Upper lobe of left lung (tissue), 4 donors: ENCODE data around the gene ELF1.

Source experiments
- CTCF ChIP-seq, 6 experiments: fragments of 450-650 bp in 4 of 6; fragments of 200-600 bp in 2 of 6; sonication (generic) in 2 of 6; IDR thresholded peaks; one replicate each; pipeline ENCODE4 v1.5.1; 2016 to 2019; ENCODE audit warnings: antibody characterized with exemption in 6 of 6
- EP300 ChIP-seq, 4 donors: sonication (generic); formaldehyde crosslinking; IDR thresholded peaks; one replicate each; pipeline ENCODE4 v1.5.1; 2017; ENCODE audit warnings: antibody characterized with exemption in 4 of 4, control low read depth in 2 of 4
- POLR2AphosphoS5 ChIP-seq, 2 donors: sonication (generic); formaldehyde crosslinking; IDR thresholded peaks; one replicate each; pipeline ENCODE4 v1.5.1; 2017; ENCODE audit warnings: antibody characterized with exemption in 2 of 2

- no peak for TF ChIP-seq CTCF (IDR thresholded peaks at IDR 0.05)
- TF ChIP-seq EP300 (IDR thresholded peaks at IDR 0.05) = no peak
- no peak for TF ChIP-seq POLR2AphosphoS5 (IDR thresholded peaks at IDR 0.05)
Observed at GRCh38 chr13:41002606-41003005, 16.5 kb downstream of the ELF1 start.
